Thoracic aorta (tissue), 2 donors: ENCODE measurements around the gene RAPGEF4. TPM values are rescaled to one million over a fixed set of nuclear protein-coding genes. Genes with fewer than 3 reads are reported as not detected.

ENCODE experiments used
- ATAC-seq: fragments of 150-250 bp; one replicate; pipeline ENCODE4 v1.8.0; 2017; ENCODE audit warnings: low read depth; ENCODE audit not compliant: insufficient number of reproducible peaks, low FRiP score
- DNase-seq: peaks from one replicate; pipeline ENCODE4 v3.0.0-alpha.2; 2020; ENCODE audit warnings: low spot score
- H3K27ac ChIP-seq, 2 donors: fragments of 200-600 bp; sonication (generic); 1 replicate in 1 of 2; 2 replicates in 1 of 2; pipeline ENCODE4 v1.5.1; 2016; ENCODE audit warnings: mild to moderate bottlenecking in 2 of 2, moderate library complexity in 2 of 2
- H3K27me3 ChIP-seq: fragments of 200-600 bp; sonication (generic); replicated peaks from 2 replicates; pipeline ENCODE4 v1.6.0; 2016; ENCODE audit warnings: mild to moderate bottlenecking; ENCODE audit not compliant: insufficient read depth
- H3K36me3 ChIP-seq: fragments of 200-600 bp; sonication (generic); one replicate; pipeline ENCODE4 v1.5.1; 2016
- H3K4me1 ChIP-seq, 2 donors: fragments of 200-600 bp; sonication (generic); 1 replicate in 1 of 2; 2 replicates in 1 of 2; pipeline versions ENCODE4 v1.5.1 to v1.6.0; 2016; ENCODE audit warnings: low read depth in 2 of 2, mild to moderate bottlenecking in 1 of 2; ENCODE audit not compliant: control insufficient read depth in 1 of 2
- H3K4me3 ChIP-seq: fragments of 200-600 bp; sonication (generic); 2 replicates; pipeline ENCODE4 v1.5.1; 2016; ENCODE audit warnings: mild to moderate bottlenecking
- H3K9me3 ChIP-seq: fragments of 200-600 bp; sonication (generic); 2 replicates; pipeline ENCODE4 v1.5.1; 2016
- total RNA-seq, 2 donors: library from RNA; depleted of rRNA; stranded (reverse); fragments of >200 nt; gene quantifications; one replicate each; pipeline versions ENCODE4 v1.1.0 to v1.2.3, GENCODE V29; 2016
- TF ChIP-seq, protein P1 (sequence below): fragments of 200-600 bp; sonication (generic); IDR thresholded peaks from one replicate; pipeline ENCODE4 v1.5.1; 2019; ENCODE audit warnings: antibody characterized with exemption

RAPGEF4 gene
- total RNA-seq, 2 donors from 2014 or later, result 9.9 to 18.4 TPM

DNA sequence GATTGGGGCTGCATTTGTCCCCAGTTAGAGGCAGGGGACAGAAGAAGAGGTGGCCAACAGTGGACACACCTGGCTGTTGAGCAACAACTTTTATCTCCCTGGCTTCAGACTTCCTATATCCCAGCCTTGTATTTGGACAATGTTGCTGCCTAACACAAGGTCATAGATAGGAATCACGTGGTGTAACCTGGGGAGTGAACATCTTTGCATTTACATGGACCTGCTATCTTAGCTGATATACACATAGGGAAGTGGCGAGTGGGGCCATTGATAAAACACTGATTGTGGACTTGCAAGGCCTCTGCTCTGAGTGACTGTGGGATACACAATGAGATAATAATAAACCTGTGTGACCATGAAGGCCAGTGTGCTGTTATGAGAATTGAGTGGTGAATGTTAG, 26.9 kb downstream of the RAPGEF4 start:
- Histone ChIP-seq H3K4me3 (no peak overlapping the region), H3K36me3 (no peaks in the 10 kb centered on the region), H3K9me3 (peaks cover 5% of the 10 kb centered on the region), H3K27ac (no peak overlapping the region), H3K4me1 (no peaks in the 10 kb centered on the region), H3K27me3 (no peaks in the 10 kb centered on the region)
- TF ChIP-seq, protein P1, sequence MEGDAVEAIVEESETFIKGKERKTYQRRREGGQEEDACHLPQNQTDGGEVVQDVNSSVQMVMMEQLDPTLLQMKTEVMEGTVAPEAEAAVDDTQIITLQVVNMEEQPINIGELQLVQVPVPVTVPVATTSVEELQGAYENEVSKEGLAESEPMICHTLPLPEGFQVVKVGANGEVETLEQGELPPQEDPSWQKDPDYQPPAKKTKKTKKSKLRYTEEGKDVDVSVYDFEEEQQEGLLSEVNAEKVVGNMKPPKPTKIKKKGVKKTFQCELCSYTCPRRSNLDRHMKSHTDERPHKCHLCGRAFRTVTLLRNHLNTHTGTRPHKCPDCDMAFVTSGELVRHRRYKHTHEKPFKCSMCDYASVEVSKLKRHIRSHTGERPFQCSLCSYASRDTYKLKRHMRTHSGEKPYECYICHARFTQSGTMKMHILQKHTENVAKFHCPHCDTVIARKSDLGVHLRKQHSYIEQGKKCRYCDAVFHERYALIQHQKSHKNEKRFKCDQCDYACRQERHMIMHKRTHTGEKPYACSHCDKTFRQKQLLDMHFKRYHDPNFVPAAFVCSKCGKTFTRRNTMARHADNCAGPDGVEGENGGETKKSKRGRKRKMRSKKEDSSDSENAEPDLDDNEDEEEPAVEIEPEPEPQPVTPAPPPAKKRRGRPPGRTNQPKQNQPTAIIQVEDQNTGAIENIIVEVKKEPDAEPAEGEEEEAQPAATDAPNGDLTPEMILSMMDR, result no peak
- DNase-seq, result no peak
- ATAC-seq, result no peak

DNA sequence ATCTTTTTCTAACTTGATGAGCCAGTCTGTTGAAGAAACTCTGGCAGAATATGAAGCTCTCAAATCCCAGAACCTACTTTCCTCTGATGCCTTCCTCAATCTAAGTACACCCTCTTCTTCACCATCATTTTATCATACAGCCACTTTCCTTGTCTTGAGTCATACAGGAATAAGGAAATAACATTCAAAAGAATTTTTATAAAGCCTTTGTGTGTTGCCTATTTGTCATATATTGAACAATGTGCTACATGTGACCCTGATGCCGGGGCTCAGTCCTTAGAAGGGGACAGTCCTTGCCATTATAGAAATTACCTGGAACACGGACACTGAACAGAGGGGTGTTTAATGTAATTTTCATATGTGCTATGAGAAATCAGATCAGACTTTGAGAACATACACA, 27.4 kb downstream of the RAPGEF4 start:
- Histone ChIP-seq H3K27ac (no peak overlapping the region), H3K9me3 (peaks cover 5% of the 10 kb centered on the region), H3K27me3 (no peaks in the 10 kb centered on the region), H3K36me3 (no peaks in the 10 kb centered on the region), H3K4me3 (no peak overlapping the region), H3K4me1 (no peaks in the 10 kb centered on the region)
- TF ChIP-seq, protein P1, result no peak
- ATAC-seq, result no peak
- no peak for DNase-seq

DNA sequence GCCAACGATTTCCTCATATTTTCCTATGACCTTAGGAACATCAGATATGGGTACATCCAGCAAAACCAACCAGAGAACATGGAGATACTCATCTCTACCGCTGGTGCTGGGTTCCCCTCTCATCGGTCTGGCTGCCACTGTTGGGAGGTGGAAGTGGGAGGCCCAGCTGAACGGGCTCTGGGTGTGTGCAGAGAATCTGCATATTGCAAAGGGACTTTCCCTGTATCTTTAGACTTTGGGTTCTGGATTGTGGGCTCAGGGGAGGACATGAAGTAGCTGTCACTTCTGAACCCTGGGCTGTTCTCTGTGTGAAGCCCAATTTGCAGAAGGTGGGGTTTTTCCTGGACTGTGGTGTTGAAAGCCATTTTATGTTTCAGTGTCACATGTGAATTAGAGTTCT, 30.0 kb downstream of the RAPGEF4 start:
- TF ChIP-seq, protein P1, result no peak
- DNase-seq (no peak), ATAC-seq (no peak)
- Histone ChIP-seq H3K27ac (no peak overlapping the region), H3K9me3 (peaks cover 5% of the 10 kb centered on the region), H3K4me3 (no peak overlapping the region), H3K4me1 (no peaks in the 10 kb centered on the region), H3K27me3 (no peaks in the 10 kb centered on the region), H3K36me3 (no peaks in the 10 kb centered on the region)

DNA sequence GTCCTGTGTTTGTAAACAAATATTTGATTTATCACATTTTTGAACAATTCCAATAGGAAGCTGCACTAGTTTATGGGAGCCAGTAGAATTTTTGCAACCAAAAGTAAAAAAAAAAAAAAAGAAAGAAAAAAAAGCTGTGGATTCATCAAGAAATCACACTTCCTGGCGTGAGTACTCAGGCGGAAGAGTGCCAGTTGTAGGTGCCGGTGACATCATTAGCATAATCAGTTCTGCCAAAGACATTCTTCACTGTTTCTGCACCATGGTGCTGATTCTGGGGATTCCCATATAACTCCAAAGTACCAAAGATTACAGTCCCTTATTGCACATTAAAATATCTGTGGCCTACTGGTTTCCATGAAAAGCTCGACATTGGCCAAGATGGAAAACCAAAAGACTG, 32.8 kb downstream of the RAPGEF4 start:
- Histone ChIP-seq H3K27me3 (no peaks in the 10 kb centered on the region), H3K9me3 (no peaks in the 10 kb centered on the region), H3K4me3 (no peak overlapping the region), H3K36me3 (no peaks in the 10 kb centered on the region), H3K27ac (no peak overlapping the region), H3K4me1 (no peaks in the 10 kb centered on the region)
- DNase-seq (no peak), ATAC-seq (no peak)
- TF ChIP-seq, protein P1, result no peak

DNA sequence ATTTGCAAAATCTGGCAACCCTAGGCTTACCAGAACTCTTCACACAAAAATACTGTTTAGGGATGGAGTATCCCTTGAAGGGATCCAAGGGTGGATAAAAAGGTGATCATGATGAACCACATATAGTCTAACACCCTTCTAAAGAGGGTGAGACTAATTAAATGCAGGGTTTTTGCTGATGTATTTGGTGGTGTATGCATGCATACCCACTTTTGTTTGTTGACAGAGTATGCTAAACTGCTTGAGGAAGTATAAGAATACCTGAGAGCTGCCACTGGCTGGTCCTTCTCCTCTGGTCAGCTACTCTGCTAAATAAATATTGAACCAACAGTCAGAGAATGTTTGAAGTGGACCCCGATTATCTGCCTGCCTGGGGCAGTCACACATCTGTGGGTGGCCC, 34.2 kb downstream of the RAPGEF4 start:
- Histone ChIP-seq H3K36me3 (no peaks in the 10 kb centered on the region), H3K27ac (no peak overlapping the region), H3K4me1 (no peaks in the 10 kb centered on the region), H3K9me3 (no peaks in the 10 kb centered on the region), H3K27me3 (no peaks in the 10 kb centered on the region), H3K4me3 (no peak overlapping the region)
- DNase-seq (no peak), ATAC-seq (no peak)
- TF ChIP-seq, protein P1, result no peak
